ENCODE data around the gene ARVCF. TPM values are rescaled to one million over a fixed set of nuclear protein-coding genes. Genes with fewer than 3 reads are reported as not detected.

Gene ARVCF
- total and polyA plus RNA-seq, 2 experiments from 2014 or later, result 15.6 to 122 TPM

GRCh38 chr22:19984851-19985811 lies 31.5 kb downstream of the ARVCF start:
- DNase-seq (ENCODE audit: low spot score) (no peak), ATAC-seq (no peak)
- H3K36me3 ChIP-seq (ENCODE audit: insufficient read depth), result no peaks in the 10 kb centered on the region
- H4K20me1 ChIP-seq (replicated peaks; ENCODE audit: insufficient read depth), result no peaks in the 10 kb centered on the region; the same call in 1 of the 2 replicates
- no peak overlapping the region for H3K4me3 ChIP-seq
- no peak overlapping the region for H2AFZ ChIP-seq
- H3K9me3 Mint-ChIP-seq, result no peaks in the 10 kb centered on the region
- peaks cover 7% of the 10 kb centered on the region for H3K27me3 Mint-ChIP-seq (ENCODE audit: insufficient read depth, low read depth, poor library complexity)
- no peak overlapping the region for H3K27ac ChIP-seq (ENCODE audit: low read depth)
- no peak for TF ChIP-seq CTCF (conservative IDR thresholded peaks at IDR 0.05; ENCODE audit: low read depth in 2 of 2)
- TF ChIP-seq, protein P1, sequence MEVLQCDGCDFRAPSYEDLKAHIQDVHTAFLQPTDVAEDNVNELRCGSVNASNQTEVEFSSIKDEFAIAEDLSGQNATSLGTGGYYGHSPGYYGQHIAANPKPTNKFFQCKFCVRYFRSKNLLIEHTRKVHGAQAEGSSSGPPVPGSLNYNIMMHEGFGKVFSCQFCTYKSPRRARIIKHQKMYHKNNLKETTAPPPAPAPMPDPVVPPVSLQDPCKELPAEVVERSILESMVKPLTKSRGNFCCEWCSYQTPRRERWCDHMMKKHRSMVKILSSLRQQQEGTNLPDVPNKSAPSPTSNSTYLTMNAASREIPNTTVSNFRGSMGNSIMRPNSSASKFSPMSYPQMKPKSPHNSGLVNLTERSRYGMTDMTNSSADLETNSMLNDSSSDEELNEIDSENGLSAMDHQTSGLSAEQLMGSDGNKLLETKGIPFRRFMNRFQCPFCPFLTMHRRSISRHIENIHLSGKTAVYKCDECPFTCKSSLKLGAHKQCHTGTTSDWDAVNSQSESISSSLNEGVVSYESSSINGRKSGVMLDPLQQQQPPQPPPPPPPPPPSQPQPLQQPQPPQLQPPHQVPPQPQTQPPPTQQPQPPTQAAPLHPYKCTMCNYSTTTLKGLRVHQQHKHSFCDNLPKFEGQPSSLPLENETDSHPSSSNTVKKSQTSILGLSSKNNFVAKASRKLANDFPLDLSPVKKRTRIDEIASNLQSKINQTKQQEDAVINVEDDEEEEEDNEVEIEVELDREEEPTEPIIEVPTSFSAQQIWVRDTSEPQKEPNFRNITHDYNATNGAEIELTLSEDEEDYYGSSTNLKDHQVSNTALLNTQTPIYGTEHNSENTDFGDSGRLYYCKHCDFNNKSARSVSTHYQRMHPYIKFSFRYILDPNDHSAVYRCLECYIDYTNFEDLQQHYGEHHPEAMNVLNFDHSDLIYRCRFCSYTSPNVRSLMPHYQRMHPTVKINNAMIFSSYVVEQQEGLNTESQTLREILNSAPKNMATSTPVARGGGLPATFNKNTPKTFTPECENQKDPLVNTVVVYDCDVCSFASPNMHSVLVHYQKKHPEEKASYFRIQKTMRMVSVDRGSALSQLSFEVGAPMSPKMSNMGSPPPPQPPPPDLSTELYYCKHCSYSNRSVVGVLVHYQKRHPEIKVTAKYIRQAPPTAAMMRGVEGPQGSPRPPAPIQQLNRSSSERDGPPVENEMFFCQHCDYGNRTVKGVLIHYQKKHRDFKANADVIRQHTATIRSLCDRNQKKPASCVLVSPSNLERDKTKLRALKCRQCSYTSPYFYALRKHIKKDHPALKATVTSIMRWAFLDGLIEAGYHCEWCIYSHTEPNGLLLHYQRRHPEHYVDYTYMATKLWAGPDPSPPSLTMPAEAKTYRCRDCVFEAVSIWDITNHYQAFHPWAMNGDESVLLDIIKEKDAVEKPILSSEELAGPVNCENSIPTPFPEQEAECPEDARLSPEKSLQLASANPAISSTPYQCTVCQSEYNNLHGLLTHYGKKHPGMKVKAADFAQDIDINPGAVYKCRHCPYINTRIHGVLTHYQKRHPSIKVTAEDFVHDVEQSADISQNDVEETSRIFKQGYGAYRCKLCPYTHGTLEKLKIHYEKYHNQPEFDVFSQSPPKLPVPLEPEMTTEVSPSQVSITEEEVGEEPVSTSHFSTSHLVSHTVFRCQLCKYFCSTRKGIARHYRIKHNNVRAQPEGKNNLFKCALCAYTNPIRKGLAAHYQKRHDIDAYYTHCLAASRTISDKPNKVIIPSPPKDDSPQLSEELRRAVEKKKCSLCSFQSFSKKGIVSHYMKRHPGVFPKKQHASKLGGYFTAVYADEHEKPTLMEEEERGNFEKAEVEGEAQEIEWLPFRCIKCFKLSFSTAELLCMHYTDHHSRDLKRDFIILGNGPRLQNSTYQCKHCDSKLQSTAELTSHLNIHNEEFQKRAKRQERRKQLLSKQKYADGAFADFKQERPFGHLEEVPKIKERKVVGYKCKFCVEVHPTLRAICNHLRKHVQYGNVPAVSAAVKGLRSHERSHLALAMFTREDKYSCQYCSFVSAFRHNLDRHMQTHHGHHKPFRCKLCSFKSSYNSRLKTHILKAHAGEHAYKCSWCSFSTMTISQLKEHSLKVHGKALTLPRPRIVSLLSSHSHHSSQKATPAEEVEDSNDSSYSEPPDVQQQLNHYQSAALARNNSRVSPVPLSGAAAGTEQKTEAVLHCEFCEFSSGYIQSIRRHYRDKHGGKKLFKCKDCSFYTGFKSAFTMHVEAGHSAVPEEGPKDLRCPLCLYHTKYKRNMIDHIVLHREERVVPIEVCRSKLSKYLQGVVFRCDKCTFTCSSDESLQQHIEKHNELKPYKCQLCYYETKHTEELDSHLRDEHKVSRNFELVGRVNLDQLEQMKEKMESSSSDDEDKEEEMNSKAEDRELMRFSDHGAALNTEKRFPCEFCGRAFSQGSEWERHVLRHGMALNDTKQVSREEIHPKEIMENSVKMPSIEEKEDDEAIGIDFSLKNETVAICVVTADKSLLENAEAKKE (CRISPR knock-in tag; IDR thresholded peaks at IDR 0.05), result no peak
- no peak for TF ChIP-seq POLR2AphosphoS5 (IDR thresholded peaks at IDR 0.05; ENCODE audit: low read depth)
- TF ChIP-seq, protein P2, sequence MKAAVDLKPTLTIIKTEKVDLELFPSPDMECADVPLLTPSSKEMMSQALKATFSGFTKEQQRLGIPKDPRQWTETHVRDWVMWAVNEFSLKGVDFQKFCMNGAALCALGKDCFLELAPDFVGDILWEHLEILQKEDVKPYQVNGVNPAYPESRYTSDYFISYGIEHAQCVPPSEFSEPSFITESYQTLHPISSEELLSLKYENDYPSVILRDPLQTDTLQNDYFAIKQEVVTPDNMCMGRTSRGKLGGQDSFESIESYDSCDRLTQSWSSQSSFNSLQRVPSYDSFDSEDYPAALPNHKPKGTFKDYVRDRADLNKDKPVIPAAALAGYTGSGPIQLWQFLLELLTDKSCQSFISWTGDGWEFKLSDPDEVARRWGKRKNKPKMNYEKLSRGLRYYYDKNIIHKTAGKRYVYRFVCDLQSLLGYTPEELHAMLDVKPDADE (IDR thresholded peaks at IDR 0.05), result no peak
- TF ChIP-seq EZH2 (IDR thresholded peaks at IDR 0.05; ENCODE audit: low read depth, unreplicated experiment), result no peak
- no peak for TF ChIP-seq STAT1 (IDR thresholded peaks at IDR 0.05; ENCODE audit: unreplicated experiment)
- no peak for TF ChIP-seq JUNB (IDR thresholded peaks at IDR 0.05; ENCODE audit: unreplicated experiment)
- TF ChIP-seq NANOG (IDR thresholded peaks at IDR 0.05; ENCODE audit: borderline replicate concordance), result no peak
- TF ChIP-seq EZH2phosphoT487 (IDR thresholded peaks at IDR 0.05; ENCODE audit: unreplicated experiment), result no peak
- TF ChIP-seq REST (IDR thresholded peaks at IDR 0.05; ENCODE audit: unreplicated experiment), result no peak
- H3K27ac Mint-ChIP-seq, result no peak overlapping the region
- H3K36me3 Mint-ChIP-seq (ENCODE audit: low read depth), result peaks cover 4% of the 10 kb centered on the region; the same call in 2 of the 3 replicates
- peaks cover 8% of the 10 kb centered on the region; the same call in 1 of the 2 replicates for H3K4me1 ChIP-seq (ENCODE audit: insufficient read depth)
- peaks cover 3% of the 10 kb centered on the region; the same call in 2 of the 3 replicates for H3K4me1 Mint-ChIP-seq
- peak overlapping the region; percentile 92 for H3K4me2 ChIP-seq
- H3K9me2 ChIP-seq (ENCODE audit: insufficient read depth), result no peaks in the 10 kb centered on the region
- H3K27me3 ChIP-seq (ENCODE audit: insufficient read depth), result no peaks in the 10 kb centered on the region
- peak overlapping the region; percentile 52 for H3K4me3 Mint-ChIP-seq
- peaks cover 9% of the 10 kb centered on the region for H3K79me2 ChIP-seq (replicated peaks; ENCODE audit: insufficient read depth)
- H3F3A ChIP-seq (replicated peaks; ENCODE audit: low read depth), result no peaks in the 10 kb centered on the region
